ENCODE results near the gene OSBPL7.

- TF ChIP-seq CTCF (IDR thresholded peaks at IDR 0.05; ENCODE audit: low read depth, low read length, poor library complexity, severe bottlenecking) (no peak), EZH2phosphoT487 (IDR thresholded peaks at IDR 0.05; ENCODE audit: borderline replicate concordance, low read length) (no peak)
These were observed 5.4 kb downstream of the OSBPL7 start for GRCh38 chr17:47816111-47816735.

Data from DOHH2 (cell line).